Measurements from ENCODE around the gene LRRC1.

The LRRC1 gene

DNA sequence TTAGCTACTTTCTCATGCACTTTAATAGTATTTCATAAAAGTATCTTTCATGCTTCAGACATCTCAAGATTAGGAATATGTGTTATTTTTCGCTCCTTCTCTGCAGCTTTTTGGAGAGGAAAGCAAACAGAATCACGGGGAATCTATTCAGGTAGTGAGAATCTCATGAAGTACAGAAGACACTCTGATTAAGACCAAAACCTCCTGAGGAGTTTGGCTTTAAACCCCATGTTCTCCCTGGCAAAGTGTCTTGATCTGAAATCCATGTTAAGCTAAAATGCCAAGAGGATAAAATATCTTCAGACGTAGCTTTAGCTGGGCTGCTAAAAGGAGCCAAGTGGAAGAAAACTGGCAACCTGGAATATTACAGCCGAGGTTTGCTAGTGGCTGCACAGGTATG lies 149.3 kb downstream of the LRRC1 start:
- H3K4me3 ChIP-seq (ENCODE audit: low read depth, low read length) = no peak overlapping the region
- DNase-seq (ENCODE audit: low read depth) = no peak
- TF ChIP-seq, protein P1, sequence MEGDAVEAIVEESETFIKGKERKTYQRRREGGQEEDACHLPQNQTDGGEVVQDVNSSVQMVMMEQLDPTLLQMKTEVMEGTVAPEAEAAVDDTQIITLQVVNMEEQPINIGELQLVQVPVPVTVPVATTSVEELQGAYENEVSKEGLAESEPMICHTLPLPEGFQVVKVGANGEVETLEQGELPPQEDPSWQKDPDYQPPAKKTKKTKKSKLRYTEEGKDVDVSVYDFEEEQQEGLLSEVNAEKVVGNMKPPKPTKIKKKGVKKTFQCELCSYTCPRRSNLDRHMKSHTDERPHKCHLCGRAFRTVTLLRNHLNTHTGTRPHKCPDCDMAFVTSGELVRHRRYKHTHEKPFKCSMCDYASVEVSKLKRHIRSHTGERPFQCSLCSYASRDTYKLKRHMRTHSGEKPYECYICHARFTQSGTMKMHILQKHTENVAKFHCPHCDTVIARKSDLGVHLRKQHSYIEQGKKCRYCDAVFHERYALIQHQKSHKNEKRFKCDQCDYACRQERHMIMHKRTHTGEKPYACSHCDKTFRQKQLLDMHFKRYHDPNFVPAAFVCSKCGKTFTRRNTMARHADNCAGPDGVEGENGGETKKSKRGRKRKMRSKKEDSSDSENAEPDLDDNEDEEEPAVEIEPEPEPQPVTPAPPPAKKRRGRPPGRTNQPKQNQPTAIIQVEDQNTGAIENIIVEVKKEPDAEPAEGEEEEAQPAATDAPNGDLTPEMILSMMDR (IDR thresholded peaks at IDR 0.05; ENCODE audit: low read depth, low read length, missing control alignments) = no peak

DNA sequence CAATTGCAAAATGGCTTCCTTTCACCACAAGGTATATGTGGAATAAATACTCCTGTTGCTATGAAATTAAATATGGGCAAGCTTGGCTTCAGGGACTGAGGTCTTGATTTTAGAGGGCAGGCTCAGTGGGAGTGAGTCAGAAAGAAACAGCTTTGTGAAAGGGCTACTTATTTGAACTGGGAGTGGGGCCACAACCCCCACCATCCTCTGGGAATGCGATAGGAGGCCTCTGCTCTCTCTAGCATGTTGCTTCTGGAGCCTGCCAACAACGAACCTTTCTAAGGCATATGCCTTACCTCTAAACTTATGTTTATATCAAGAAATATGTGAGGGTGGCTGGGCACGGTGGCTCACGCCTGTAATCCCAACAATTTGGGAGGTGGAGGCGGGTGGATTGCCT lies 149.7 kb downstream of the LRRC1 start:
- DNase-seq (ENCODE audit: low read depth) = no peak
- no peak overlapping the region for H3K4me3 ChIP-seq (ENCODE audit: low read depth, low read length)
- TF ChIP-seq, protein P1 (IDR thresholded peaks at IDR 0.05; ENCODE audit: low read depth, low read length, missing control alignments) = no peak

DNA sequence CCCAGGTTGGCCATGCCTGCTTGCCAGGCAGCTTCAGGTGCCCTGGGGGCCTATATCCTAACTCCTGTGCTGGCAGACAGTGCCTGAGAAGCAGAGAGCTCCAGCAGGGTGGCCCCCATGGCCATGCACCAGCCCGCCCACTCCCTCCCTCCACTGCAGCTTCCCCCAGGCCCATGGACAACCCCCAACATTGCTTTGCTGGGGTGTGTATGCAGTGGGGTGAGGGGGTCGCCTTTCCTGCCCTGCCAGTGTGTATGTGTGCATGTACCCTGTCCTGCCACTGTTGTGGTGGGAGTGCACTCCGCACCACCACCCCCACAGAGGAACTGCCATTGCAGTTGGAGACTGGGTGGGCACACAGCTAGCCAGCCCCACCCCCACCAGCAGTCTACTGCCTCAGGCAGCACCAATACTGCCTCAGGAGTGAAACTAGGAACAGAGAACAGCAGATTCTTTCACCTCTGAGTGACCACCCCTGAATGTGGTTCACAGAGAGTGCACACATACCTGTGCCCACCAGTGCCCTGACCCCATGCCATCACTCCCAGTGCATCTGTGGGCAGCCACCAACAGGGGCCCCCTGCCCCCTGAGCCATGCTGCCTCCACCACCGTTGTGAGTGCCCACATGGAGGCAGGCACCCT lies 151.1 kb downstream of the LRRC1 start:
- TF ChIP-seq, protein P1 (IDR thresholded peaks at IDR 0.05; ENCODE audit: low read depth, low read length, missing control alignments) = no peak
- no peak overlapping the region for H3K4me3 ChIP-seq (ENCODE audit: low read depth, low read length)
- no peak for DNase-seq (ENCODE audit: low read depth)

DNA sequence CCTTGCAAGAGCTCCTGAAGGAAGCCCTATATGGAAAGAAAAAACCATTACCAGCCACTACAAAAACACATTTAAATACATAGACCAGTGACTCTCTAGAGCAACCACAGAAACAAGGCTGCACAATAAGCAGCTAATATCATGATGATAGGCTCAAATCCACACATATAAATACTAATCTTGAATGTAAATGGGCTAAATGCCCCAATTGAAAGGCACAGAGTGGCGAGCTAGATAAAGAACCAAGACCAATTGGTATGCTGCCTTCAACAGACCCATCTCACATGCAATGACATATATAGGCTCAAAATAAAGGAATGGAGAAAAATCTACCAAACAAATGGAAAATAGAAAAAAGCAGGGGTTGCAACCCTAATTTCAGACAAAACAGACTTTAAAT lies 153.0 kb downstream of the LRRC1 start:
- DNase-seq (ENCODE audit: low read depth) = no peak
- TF ChIP-seq, protein P1 (IDR thresholded peaks at IDR 0.05; ENCODE audit: low read depth, low read length, missing control alignments) = no peak
- no peak overlapping the region for H3K4me3 ChIP-seq (ENCODE audit: low read depth, low read length)

DNA sequence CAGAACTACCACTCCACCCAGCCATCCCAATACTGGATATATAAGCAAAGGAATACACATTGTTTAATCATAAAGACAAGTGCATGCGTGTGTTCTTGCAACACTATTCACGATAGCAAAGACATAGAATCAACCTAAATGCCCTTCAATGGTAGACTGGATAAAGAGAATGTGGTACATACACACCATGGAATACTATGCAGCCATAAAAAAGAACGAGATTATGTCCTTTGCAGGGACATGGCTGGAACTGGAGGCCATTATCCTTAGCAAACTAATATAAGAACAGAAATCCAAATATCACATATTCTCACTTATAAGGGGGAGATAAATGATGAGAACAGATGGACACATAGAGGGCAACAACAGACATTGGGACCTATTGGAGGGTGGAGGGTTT lies 156.6 kb downstream of the LRRC1 start:
- TF ChIP-seq, protein P1 (IDR thresholded peaks at IDR 0.05; ENCODE audit: low read depth, low read length, missing control alignments) = no peak
- DNase-seq (ENCODE audit: low read depth) = no peak
- H3K4me3 ChIP-seq (ENCODE audit: low read depth, low read length) = no peak overlapping the region

DNA sequence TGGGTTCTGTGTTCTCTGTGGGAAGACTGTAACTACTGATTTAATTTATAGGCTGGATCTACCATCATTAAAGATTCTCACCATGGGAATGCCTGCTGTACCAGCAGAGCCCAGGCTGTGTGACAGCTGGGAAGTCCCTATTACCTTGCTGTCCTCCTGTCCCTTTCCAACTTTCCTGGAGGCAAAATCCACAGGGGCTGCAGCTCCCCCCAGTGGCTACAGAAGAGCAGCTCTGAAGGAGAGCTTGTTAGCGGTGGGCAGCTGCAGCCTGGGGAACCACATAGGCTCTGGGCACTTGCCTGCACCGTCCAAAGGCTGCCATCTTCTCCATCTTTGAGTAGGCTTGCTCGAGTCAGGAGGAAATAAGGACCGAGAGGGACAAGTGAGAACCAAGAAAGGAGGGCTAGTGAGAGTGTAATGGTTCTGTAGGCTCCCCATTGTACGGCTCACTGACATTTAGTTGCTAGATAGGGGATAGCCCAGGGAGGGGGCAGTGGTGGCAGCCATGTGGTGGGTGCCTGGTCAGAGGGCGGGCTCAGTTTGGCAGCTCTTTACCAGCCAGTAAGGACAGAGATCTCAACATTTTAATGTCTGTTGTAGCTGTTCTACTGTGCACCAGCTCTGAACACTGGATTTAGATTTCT lies 161.4 kb downstream of the LRRC1 start:
- TF ChIP-seq, protein P1 (IDR thresholded peaks at IDR 0.05; ENCODE audit: low read depth, low read length, missing control alignments) = peak; percentile 41
- no peak overlapping the region for H3K4me3 ChIP-seq (ENCODE audit: low read depth, low read length)
- DNase-seq (ENCODE audit: low read depth) = no peak

DNA sequence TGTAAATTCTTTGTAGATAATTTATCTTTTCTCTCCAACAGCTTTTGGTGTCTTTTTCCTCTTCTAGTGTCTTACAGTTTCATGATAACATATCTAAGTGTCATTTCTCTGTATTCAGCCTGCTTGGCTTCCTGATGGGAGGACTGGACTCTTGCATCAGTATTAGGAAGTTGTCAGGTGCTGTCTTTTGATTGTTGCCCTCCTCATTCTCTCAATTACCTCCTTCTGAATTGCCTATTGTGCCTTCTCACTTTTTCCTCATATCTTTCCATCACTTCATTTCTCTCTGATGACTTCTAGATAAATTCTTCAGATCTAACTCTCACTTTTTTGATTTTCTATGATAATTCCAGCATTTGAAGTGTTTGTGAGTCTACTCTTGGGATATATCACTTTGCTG lies 162.0 kb downstream of the LRRC1 start:
- TF ChIP-seq, protein P1 (IDR thresholded peaks at IDR 0.05; ENCODE audit: low read depth, low read length, missing control alignments) = no peak
- no peak overlapping the region for H3K4me3 ChIP-seq (ENCODE audit: low read depth, low read length)
- no peak for DNase-seq (ENCODE audit: low read depth)
